HCT116 (cell line): ENCODE measurements around the gene WDR31. TPM values are rescaled to one million over a fixed set of nuclear protein-coding genes. Genes with fewer than 3 reads are reported as not detected.

ENCODE experiments used
- ATAC-seq: fragments of 200-7000 bp; cut with Tn5 transposase; 2 replicates; pipeline ENCODE4 v1.9.1; 2020; ENCODE audit warnings: mild to moderate bottlenecking, moderate library complexity
- BruUV-seq: library from RNA; stranded (reverse); fragments of 400-500 nt; replicated peaks from 2 replicates; lab custom pipeline; 2021; lab: Mats Ljungman, UMichigan
- CTCF ChIA-PET: fragments of 300-600 bp; sonication (Branson Sonifier 250); formaldehyde crosslinking; loops from one replicate; lab custom pipeline; 2021; ENCODE audit warnings: antibody characterized with exemption; lab: Charles Lee
- POLR2A ChIA-PET: fragments of 300-600, 350-600 bp; sonication (Branson Sonifier 250); formaldehyde crosslinking; loops from one replicate; lab custom pipeline; 2021; ENCODE audit warnings: antibody characterized with exemption; lab: Charles Lee
- RAD21 ChIA-PET, 2 experiments: fragments of 300-600 bp; sonication (Branson Sonifier 250); formaldehyde crosslinking; loops; one replicate each; lab custom pipeline; 2023; ENCODE audit warnings: low total read pairs in 2 of 2; ENCODE audit not compliant: uncharacterized antibody in 2 of 2, unreplicated experiment in 2 of 2, low non-redundant PET in 1 of 2; lab: Charles Lee
- DNase-seq: peaks from one replicate; pipeline ENCODE4 v3.0.0-alpha.2; 2010; ENCODE audit warnings: low read depth, low spot score
- H2AFZ ChIP-seq: fragments of 200-600 bp; shearing (Covaris generic), sonication (generic); 2 replicates; pipeline ENCODE4 v1.6.1; 2017; ENCODE audit warnings: low read depth, mixed run types, mixed read lengths, antibody characterized with exemption, low read length; ENCODE audit not compliant: poor library complexity, severe bottlenecking
- H3K27ac ChIP-seq: 2 replicates; pipeline ENCODE4 v1.5.1; 2012; ENCODE audit warnings: low read depth, low read length
- H3K27me3 ChIP-seq: fragments of 200-600 bp; sonication (generic); 2 replicates; pipeline ENCODE4 v1.6.1; 2016; ENCODE audit warnings: mixed run types, low read length, mixed read lengths; ENCODE audit not compliant: insufficient read depth
- H3K36me3 ChIP-seq, 2 experiments: fragments of 200-500 bp in 1 of 2; fragments of 200-600 bp in 1 of 2; sonication (Bioruptor generic) in 1 of 2; sonication (generic) in 1 of 2; 2 replicates each; pipeline versions ENCODE4 v1.5.1 to v1.6.1; 2014 to 2016; ENCODE audit warnings: low read length in 2 of 2, inconsistent platforms in 1 of 2, mixed read lengths in 1 of 2, mixed run types in 1 of 2; ENCODE audit not compliant: insufficient read depth in 2 of 2, control insufficient read depth in 1 of 2
- H3K4me1 ChIP-seq, 2 experiments: fragments of 200-600 bp in 1 of 2; sonication (generic) in 1 of 2; 2 replicates each; pipeline versions ENCODE4 v1.5.1 to v1.6.1; 2012 to 2017; ENCODE audit warnings: low read length in 2 of 2, inconsistent platforms in 1 of 2, mild to moderate bottlenecking in 1 of 2, mixed read lengths in 1 of 2, mixed run types in 1 of 2, moderate library complexity in 1 of 2; ENCODE audit not compliant: insufficient read depth in 2 of 2, control insufficient read depth in 1 of 2
- H3K4me2 ChIP-seq: fragments of 200-600 bp; sonication (generic); 2 replicates; pipeline ENCODE4 v1.6.1; 2017; ENCODE audit warnings: mixed run types, low read length, mixed read lengths
- H3K4me3 ChIP-seq, 2 experiments: fragments of 200-600 bp in 1 of 2; sonication (generic) in 1 of 2; replicated peaks in 1 of 2; 2 replicates each; pipeline ENCODE4 v1.5.1; 2011 to 2016; ENCODE audit warnings: low read length in 2 of 2, control low read depth in 1 of 2, low read depth in 1 of 2, mild to moderate bottlenecking in 1 of 2, mixed read lengths in 1 of 2, mixed run types in 1 of 2
- H3K79me2 ChIP-seq: fragments of 200-600 bp; sonication (generic); 2 replicates; pipeline ENCODE4 v1.6.1; 2017; ENCODE audit warnings: mild to moderate bottlenecking, mixed run types, low read length, moderate library complexity, mixed read lengths; ENCODE audit not compliant: insufficient read depth
- H3K9ac ChIP-seq: fragments of 200-600 bp; sonication (generic); 2 replicates; pipeline ENCODE4 v1.6.1; 2016; ENCODE audit warnings: low read length, mixed read lengths
- H3K9me2 ChIP-seq: fragments of 200-600 bp; sonication (generic), shearing (Covaris generic); 2 replicates; pipeline ENCODE4 v1.6.1; 2017; ENCODE audit warnings: mixed run types, mild to moderate bottlenecking, moderate library complexity; ENCODE audit not compliant: insufficient read depth
- H3K9me3 ChIP-seq, 2 experiments: fragments of 200-500 bp in 1 of 2; fragments of 200-600 bp in 1 of 2; sonication (Bioruptor generic) in 1 of 2; sonication (generic) in 1 of 2; 2 replicates each; pipeline ENCODE4 v1.6.1; 2014 to 2017; ENCODE audit warnings: low read length in 2 of 2, mixed read lengths in 2 of 2, inconsistent platforms in 1 of 2, low read depth in 1 of 2, mild to moderate bottlenecking in 1 of 2, mixed run types in 1 of 2, moderate library complexity in 1 of 2; ENCODE audit not compliant: control insufficient read depth in 1 of 2, insufficient read depth in 1 of 2
- H4K20me1 ChIP-seq: fragments of 200-600 bp; sonication (generic), shearing (Covaris generic); 2 replicates; pipeline ENCODE4 v1.6.1; 2017; ENCODE audit warnings: mixed run types, mild to moderate bottlenecking, moderate library complexity; ENCODE audit not compliant: insufficient read depth
- ATF3 ChIP-seq: IDR thresholded peaks from 2 replicates; pipeline ENCODE4 v1.6.1; 2012
- CBX3 ChIP-seq: IDR thresholded peaks from 2 replicates; pipeline ENCODE4 v1.6.1; 2012; ENCODE audit warnings: low read depth
- EZH2phosphoT487 ChIP-seq: fragments of 200-600 bp; IDR thresholded peaks from 2 replicates; pipeline ENCODE4 v1.6.1; 2018; ENCODE audit warnings: antibody characterized with exemption, borderline replicate concordance
- FOSL1 ChIP-seq: IDR thresholded peaks from 2 replicates; pipeline ENCODE4 v1.6.1; 2012; ENCODE audit warnings: low read depth
- JUND ChIP-seq: IDR thresholded peaks from 2 replicates; pipeline ENCODE4 v1.6.1; 2012
- POLR2AphosphoS5 ChIP-seq: IDR thresholded peaks from 2 replicates; pipeline ENCODE4 v1.6.1; 2011; ENCODE audit warnings: mild to moderate bottlenecking, low read depth, low read length, moderate library complexity
- RAD21 ChIP-seq: IDR thresholded peaks from 2 replicates; pipeline ENCODE4 v1.6.1; 2012; ENCODE audit warnings: low read depth, mild to moderate bottlenecking
- SIN3A ChIP-seq: IDR thresholded peaks from 2 replicates; pipeline ENCODE4 v1.6.1; 2012; ENCODE audit warnings: low read depth
- TCF7L2 ChIP-seq: IDR thresholded peaks from 2 replicates; pipeline ENCODE4 v1.7.0; 2011; ENCODE audit warnings: borderline replicate concordance, inconsistent platforms; ENCODE audit not compliant: insufficient read depth, insufficient read length; ENCODE audit errors: extremely low read depth
- ZFX ChIP-seq: fragments of 450-650 bp; IDR thresholded peaks from 2 replicates; pipeline ENCODE4 v1.6.1; 2017
- ZNF274 ChIP-seq: fragments of 200-500 bp; sonication (Bioruptor generic); IDR thresholded peaks from 2 replicates; pipeline ENCODE4 v1.6.1; 2014; ENCODE audit warnings: mild to moderate bottlenecking, low read depth, low read length, inconsistent platforms
- intact Hi-C: fragments of 100-400 bp; cut with micrococcal nuclease; formaldehyde crosslinking; loops from 2 replicates; pipeline ENCODE4 v1.10.0; 2022
- total RNA-seq: library from RNA; stranded (reverse); gene quantifications from one replicate; pipeline ENCODE4 v1.2.1, GENCODE V29; 2021; ENCODE audit not compliant: unreplicated experiment
- TF ChIP-seq, protein P1 (sequence below): IDR thresholded peaks from 2 replicates; pipeline ENCODE4 v1.6.1; 2011; ENCODE audit warnings: mild to moderate bottlenecking, low read length, moderate library complexity; ENCODE audit not compliant: insufficient replicate concordance; ENCODE audit errors: extremely low read depth
- TF ChIP-seq, protein P2 (sequence below): IDR thresholded peaks from 2 replicates; pipeline ENCODE4 v1.6.1; 2012

WDR31 gene
- total RNA-seq, 1 experiment from 2014 or later = 5.9 TPM

- no peaks in the 10 kb centered on the region for H3K27me3 ChIP-seq
- no TSS peak for BruUV-seq
- H3K9me3 ChIP-seq = no peaks in the 10 kb centered on the region
- H3K9me2 ChIP-seq = no peaks in the 10 kb centered on the region
- no peaks in the 10 kb centered on the region for H3K36me3 ChIP-seq
- no peak overlapping the region for H3K27ac ChIP-seq
- no peak overlapping the region for H2AFZ ChIP-seq
- no peaks in the 10 kb centered on the region for H3K4me1 ChIP-seq
- CTCF ChIA-PET = no interaction called here
- H4K20me1 ChIP-seq = no peaks in the 10 kb centered on the region
- H3K4me2 ChIP-seq = no peak overlapping the region
- POLR2A ChIA-PET = no interaction called here
- RAD21 ChIA-PET = no interaction called here
- DNase-seq (no peak), ATAC-seq (no peak)
- no peak overlapping the region for H3K9ac ChIP-seq
- no peaks in the 10 kb centered on the region for H3K79me2 ChIP-seq
- intact Hi-C loops = no loop called here
- TF ChIP-seq, protein P1, sequence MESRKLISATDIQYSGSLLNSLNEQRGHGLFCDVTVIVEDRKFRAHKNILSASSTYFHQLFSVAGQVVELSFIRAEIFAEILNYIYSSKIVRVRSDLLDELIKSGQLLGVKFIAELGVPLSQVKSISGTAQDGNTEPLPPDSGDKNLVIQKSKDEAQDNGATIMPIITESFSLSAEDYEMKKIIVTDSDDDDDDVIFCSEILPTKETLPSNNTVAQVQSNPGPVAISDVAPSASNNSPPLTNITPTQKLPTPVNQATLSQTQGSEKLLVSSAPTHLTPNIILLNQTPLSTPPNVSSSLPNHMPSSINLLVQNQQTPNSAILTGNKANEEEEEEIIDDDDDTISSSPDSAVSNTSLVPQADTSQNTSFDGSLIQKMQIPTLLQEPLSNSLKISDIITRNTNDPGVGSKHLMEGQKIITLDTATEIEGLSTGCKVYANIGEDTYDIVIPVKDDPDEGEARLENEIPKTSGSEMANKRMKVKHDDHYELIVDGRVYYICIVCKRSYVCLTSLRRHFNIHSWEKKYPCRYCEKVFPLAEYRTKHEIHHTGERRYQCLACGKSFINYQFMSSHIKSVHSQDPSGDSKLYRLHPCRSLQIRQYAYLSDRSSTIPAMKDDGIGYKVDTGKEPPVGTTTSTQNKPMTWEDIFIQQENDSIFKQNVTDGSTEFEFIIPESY = no peak
- TF ChIP-seq CBX3 (no peak), POLR2AphosphoS5 (no peak), TCF7L2 (no peak), SIN3A (no peak), ZFX (no peak), EZH2phosphoT487 (no peak), JUND (no peak), ATF3 (no peak), RAD21 (no peak), FOSL1 (no peak), ZNF274 (no peak)
- TF ChIP-seq, protein P2, sequence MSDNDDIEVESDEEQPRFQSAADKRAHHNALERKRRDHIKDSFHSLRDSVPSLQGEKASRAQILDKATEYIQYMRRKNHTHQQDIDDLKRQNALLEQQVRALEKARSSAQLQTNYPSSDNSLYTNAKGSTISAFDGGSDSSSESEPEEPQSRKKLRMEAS = no peak
- no peak overlapping the region for H3K4me3 ChIP-seq
Measured at GRCh38 chr9:113319054-113319453, 21.0 kb downstream of the WDR31 start.
